ENCODE results near the gene LPAR1.

DNA sequence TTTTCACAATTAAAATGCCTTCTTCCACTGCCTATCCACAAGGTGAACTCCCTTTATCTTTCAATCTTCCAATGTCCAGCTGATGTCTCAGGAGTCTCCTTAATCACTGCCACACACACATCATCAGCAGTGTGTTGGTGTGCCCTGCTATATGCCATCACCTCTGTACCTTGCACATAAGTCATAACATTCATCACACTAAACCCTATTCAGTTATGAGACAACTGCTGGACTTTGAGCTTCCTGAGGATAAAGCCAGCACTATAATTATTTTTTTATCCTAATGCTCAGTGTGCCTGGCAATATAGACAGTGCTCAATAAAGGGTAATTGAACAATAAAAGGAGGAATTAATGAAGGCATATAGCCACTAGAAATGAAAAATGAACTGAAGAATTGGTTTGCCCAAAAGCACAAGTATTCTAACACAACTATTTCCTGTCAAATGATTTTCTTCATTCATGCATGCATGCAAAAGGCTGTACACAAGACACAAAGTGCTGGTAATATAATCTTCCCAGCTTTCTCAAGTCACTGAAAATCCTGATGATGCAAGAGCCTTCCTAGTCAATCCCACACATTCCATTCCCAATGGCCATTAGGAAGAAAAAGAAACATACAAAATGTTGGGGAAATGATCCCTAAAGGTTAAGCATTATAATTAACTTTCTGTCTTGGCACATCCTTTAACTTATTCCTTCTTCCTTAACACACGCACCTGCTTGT is 32.4 kb downstream of the LPAR1 start:
- TF ChIP-seq, protein P1, sequence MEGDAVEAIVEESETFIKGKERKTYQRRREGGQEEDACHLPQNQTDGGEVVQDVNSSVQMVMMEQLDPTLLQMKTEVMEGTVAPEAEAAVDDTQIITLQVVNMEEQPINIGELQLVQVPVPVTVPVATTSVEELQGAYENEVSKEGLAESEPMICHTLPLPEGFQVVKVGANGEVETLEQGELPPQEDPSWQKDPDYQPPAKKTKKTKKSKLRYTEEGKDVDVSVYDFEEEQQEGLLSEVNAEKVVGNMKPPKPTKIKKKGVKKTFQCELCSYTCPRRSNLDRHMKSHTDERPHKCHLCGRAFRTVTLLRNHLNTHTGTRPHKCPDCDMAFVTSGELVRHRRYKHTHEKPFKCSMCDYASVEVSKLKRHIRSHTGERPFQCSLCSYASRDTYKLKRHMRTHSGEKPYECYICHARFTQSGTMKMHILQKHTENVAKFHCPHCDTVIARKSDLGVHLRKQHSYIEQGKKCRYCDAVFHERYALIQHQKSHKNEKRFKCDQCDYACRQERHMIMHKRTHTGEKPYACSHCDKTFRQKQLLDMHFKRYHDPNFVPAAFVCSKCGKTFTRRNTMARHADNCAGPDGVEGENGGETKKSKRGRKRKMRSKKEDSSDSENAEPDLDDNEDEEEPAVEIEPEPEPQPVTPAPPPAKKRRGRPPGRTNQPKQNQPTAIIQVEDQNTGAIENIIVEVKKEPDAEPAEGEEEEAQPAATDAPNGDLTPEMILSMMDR (conservative IDR thresholded peaks at IDR 0.05 in 1 of 2, IDR thresholded peaks at IDR 0.05 in 1 of 2; ENCODE audit: extremely low read depth in 1 of 2, insufficient read depth in 1 of 2, low read depth in 1 of 2, low read length in 2 of 2), result no peak
- no peak for TF ChIP-seq EZH2 (IDR thresholded peaks at IDR 0.05; ENCODE audit: borderline replicate concordance, low read length)

All from mammary epithelial cell (primary cell).